Measurements from ENCODE around the gene TRAPPC12.
"Not testable (repeated sequence)": the region's sequence is repeated elsewhere in the genome, so short reads cannot be mapped to it uniquely, and the experiment has no call there.

Gene TRAPPC12

GRCh38 chr2:3432693-3433338 is 53.3 kb downstream of the TRAPPC12 start:
- DNase-seq (ENCODE audit: low read depth): no peak

- no peak for DNase-seq (ENCODE audit: low read depth)
These were observed 53.8 kb downstream of the TRAPPC12 start for GRCh38 chr2:3433339-3433699.

GRCh38 chr2:3433776-3434400 is 54.4 kb downstream of the TRAPPC12 start:
- no peak for DNase-seq (ENCODE audit: low read depth)

GRCh38 chr2:3434654-3435053 is 55.2 kb downstream of the TRAPPC12 start:
- DNase-seq (ENCODE audit: low read depth): no peak

- DNase-seq (ENCODE audit: low read depth): no peak
These were observed 56.0 kb downstream of the TRAPPC12 start for GRCh38 chr2:3435445-3435844.

- no peak for DNase-seq (ENCODE audit: low read depth)
These were observed 61.0 kb downstream of the TRAPPC12 start for GRCh38 chr2:3440477-3440876.

- no peak for DNase-seq (ENCODE audit: low read depth)
These were observed 62.0 kb downstream of the TRAPPC12 start for GRCh38 chr2:3441465-3441864.

- no peak for DNase-seq (ENCODE audit: low read depth)
These were observed 62.7 kb downstream of the TRAPPC12 start for GRCh38 chr2:3442185-3442584.

- DNase-seq (ENCODE audit: low read depth): no peak
These were observed 63.6 kb downstream of the TRAPPC12 start for GRCh38 chr2:3443083-3443482.

GRCh38 chr2:3443506-3444084 is 64.1 kb downstream of the TRAPPC12 start:
- DNase-seq (ENCODE audit: low read depth): no peak

GRCh38 chr2:3445891-3446290 is 66.4 kb downstream of the TRAPPC12 start:
- no peak for DNase-seq (ENCODE audit: low read depth)

GRCh38 chr2:3446381-3446780 is 66.9 kb downstream of the TRAPPC12 start:
- DNase-seq (ENCODE audit: low read depth): no peak

- not testable (repeated sequence) for DNase-seq (ENCODE audit: low read depth)
These were observed 67.7 kb downstream of the TRAPPC12 start for GRCh38 chr2:3447186-3447585.

- no peak for DNase-seq (ENCODE audit: low read depth)
These were observed 68.4 kb downstream of the TRAPPC12 start for GRCh38 chr2:3447789-3448317.

GRCh38 chr2:3448441-3448911 is 69.0 kb downstream of the TRAPPC12 start:
- not testable (repeated sequence) for DNase-seq (ENCODE audit: low read depth)

- no peak for DNase-seq (ENCODE audit: low read depth)
These were observed 69.6 kb downstream of the TRAPPC12 start for GRCh38 chr2:3449086-3449485.

- no peak for DNase-seq (ENCODE audit: low read depth)
These were observed 70.4 kb downstream of the TRAPPC12 start for GRCh38 chr2:3449936-3450335.

GRCh38 chr2:3450385-3451010 is 71.0 kb downstream of the TRAPPC12 start:
- no peak for DNase-seq (ENCODE audit: low read depth)

- no peak for DNase-seq (ENCODE audit: low read depth)
These were observed 71.7 kb downstream of the TRAPPC12 start for GRCh38 chr2:3451169-3451568.

- no peak for DNase-seq (ENCODE audit: low read depth)
These were observed 72.6 kb downstream of the TRAPPC12 start for GRCh38 chr2:3451926-3452671.

- no peak for DNase-seq (ENCODE audit: low read depth)
These were observed 73.9 kb downstream of the TRAPPC12 start for GRCh38 chr2:3453190-3453999.

Data from activated T-helper 9 cell treated with anti-CD3 and anti-CD28 coated beads, Interleukin-2, amount 50 U/mL, for 16 hours (primary cell).